ENCODE results near the gene NLRP9. TPM values are rescaled to one million over a fixed set of nuclear protein-coding genes. Genes with fewer than 3 reads are reported as not detected.

NLRP9 gene
- polyA plus RNA-seq, 2 donors = not detected

GRCh38 chr19:55675661-55676354, 62.4 kb downstream of the NLRP9 start:
- H3K4me1 ChIP-seq (ENCODE audit: control insufficient read depth in 2 of 2, insufficient read depth in 2 of 2, low read length in 1 of 2) = peaks cover 4 to 18% of the 10 kb centered on the region in 2 donors
- H3K27ac ChIP-seq (ENCODE audit: low read depth in 2 of 2, low read length in 1 of 2) = peak overlapping the region; percentile 91 to 97
- H3K36me3 ChIP-seq (ENCODE audit: control insufficient read depth in 2 of 2, insufficient read depth in 2 of 2, low read length in 1 of 2) = peaks cover 0 to 29% of the 10 kb centered on the region in 2 donors
- 8 to 14% methylated on average over 16 of the region's 16 CpGs for WGBS, 2 donors
- no peaks in the 10 kb centered on the region for H3K9me3 ChIP-seq (ENCODE audit: control insufficient read depth in 2 of 2, insufficient read depth in 1 of 2, low read depth in 1 of 2, low read length in 1 of 2)
- peak overlapping the region; percentile 97 to 98 for H3K4me3 ChIP-seq (ENCODE audit: low read depth in 1 of 2, low read length in 2 of 2)
- H3K27me3 ChIP-seq (ENCODE audit: control insufficient read depth in 1 of 2, insufficient read depth in 2 of 2, low read length in 2 of 2) = no peaks in the 10 kb centered on the region

- peaks cover 0 to 30% of the 10 kb centered on the region in 2 donors for H3K36me3 ChIP-seq (ENCODE audit: control insufficient read depth in 2 of 2, insufficient read depth in 2 of 2, low read length in 1 of 2)
- 1% methylated on average over 44 to 101 of the region's 101 CpGs for WGBS, 2 donors
- peak within 1 kb of the TSS; percentile 97 to 98 for H3K4me3 ChIP-seq (ENCODE audit: low read depth in 1 of 2, low read length in 2 of 2)
- no peaks in the 10 kb centered on the region for H3K27me3 ChIP-seq (ENCODE audit: control insufficient read depth in 1 of 2, insufficient read depth in 2 of 2, low read length in 2 of 2)
- H3K9me3 ChIP-seq (ENCODE audit: control insufficient read depth in 2 of 2, insufficient read depth in 1 of 2, low read depth in 1 of 2, low read length in 1 of 2) = peaks cover 0 to 3% of the 10 kb centered on the region in 2 donors
- H3K27ac ChIP-seq (ENCODE audit: low read depth in 2 of 2, low read length in 1 of 2) = peak within 1 kb of the TSS; percentile 91 to 97
- H3K4me1 ChIP-seq (ENCODE audit: control insufficient read depth in 2 of 2, insufficient read depth in 2 of 2, low read length in 1 of 2) = peaks cover 4 to 20% of the 10 kb centered on the region in 2 donors
Observed at GRCh38 chr19:55674841-55675660, 63.2 kb downstream of the NLRP9 start, which contains the start of gene EPN1. TSS of gene EPN1 (plus strand) at chr19:55675226. CDS start at chr19:55678628, 3,402 bp downstream.

DNA sequence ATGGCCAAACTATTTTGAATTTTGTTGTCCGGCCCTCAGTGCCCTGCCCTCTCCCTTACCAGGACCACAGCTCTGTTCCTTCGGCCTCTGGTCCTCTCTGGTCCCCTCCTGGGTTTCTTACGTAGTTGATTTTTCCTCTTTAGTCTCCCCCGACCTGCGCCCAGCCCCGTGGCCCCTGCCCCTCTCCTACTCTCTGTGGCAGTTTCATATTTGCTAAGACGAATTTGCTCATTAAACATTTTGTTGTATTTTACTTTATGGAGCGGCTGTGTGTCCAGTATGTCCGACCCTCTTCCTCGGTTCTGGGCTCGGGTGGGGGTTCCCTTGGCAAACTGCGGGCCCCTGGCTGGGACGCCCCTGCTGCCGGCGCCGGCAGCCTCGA, 63.8 kb downstream of the NLRP9 start:
- Histone ChIP-seq H3K36me3 (ENCODE audit: control insufficient read depth in 2 of 2, insufficient read depth in 2 of 2, low read length in 1 of 2) (peaks cover 4 to 35% of the 10 kb centered on the region in 2 donors), H3K27ac (ENCODE audit: low read depth in 2 of 2, low read length in 1 of 2) (peak overlapping the region; percentile 69 to 91), H3K27me3 (ENCODE audit: control insufficient read depth in 1 of 2, insufficient read depth in 2 of 2, low read length in 2 of 2) (no peaks in the 10 kb centered on the region), H3K4me3 (ENCODE audit: low read depth in 1 of 2, low read length in 2 of 2) (peak overlapping the region in 1 of 2 donors; percentile 97), H3K4me1 (ENCODE audit: control insufficient read depth in 2 of 2, insufficient read depth in 2 of 2, low read length in 1 of 2) (peaks cover 4 to 18% of the 10 kb centered on the region in 2 donors), H3K9me3 (ENCODE audit: control insufficient read depth in 2 of 2, insufficient read depth in 1 of 2, low read depth in 1 of 2, low read length in 1 of 2) (peaks cover 0 to 3% of the 10 kb centered on the region in 2 donors)
- 22 to 27% methylated on average over 16 to 17 of the region's 17 CpGs for WGBS, 2 donors

DNA sequence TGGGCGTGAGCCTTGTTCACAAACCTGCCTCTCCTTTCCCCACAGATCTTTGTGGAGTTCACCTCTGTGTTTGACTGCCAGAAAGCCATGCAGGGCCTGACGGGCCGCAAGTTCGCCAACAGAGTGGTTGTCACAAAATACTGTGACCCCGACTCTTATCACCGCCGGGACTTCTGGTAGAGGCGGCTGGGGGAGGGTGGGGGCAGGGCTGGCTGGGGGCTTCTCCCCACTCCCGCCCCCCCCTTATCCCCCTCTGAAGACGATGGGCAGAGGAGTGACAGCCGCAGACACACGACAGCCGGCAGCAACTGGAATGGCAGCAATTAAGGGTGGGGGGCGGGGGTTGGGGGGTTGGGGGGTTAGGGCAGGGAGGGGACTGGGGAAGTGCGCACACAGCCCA, 64.3 kb downstream of the NLRP9 start:
- Histone ChIP-seq H3K36me3 (ENCODE audit: control insufficient read depth in 2 of 2, insufficient read depth in 2 of 2, low read length in 1 of 2) (peaks cover 10 to 35% of the 10 kb centered on the region in 2 donors), H3K4me1 (ENCODE audit: control insufficient read depth in 2 of 2, insufficient read depth in 2 of 2, low read length in 1 of 2) (peaks cover 4 to 14% of the 10 kb centered on the region in 2 donors), H3K9me3 (ENCODE audit: control insufficient read depth in 2 of 2, insufficient read depth in 1 of 2, low read depth in 1 of 2, low read length in 1 of 2) (peaks cover 0 to 3% of the 10 kb centered on the region in 2 donors), H3K27ac (ENCODE audit: low read depth in 2 of 2, low read length in 1 of 2) (no peak overlapping the region), H3K27me3 (ENCODE audit: control insufficient read depth in 1 of 2, insufficient read depth in 2 of 2, low read length in 2 of 2) (no peaks in the 10 kb centered on the region), H3K4me3 (ENCODE audit: low read depth in 1 of 2, low read length in 2 of 2) (no peak overlapping the region)
- WGBS, 2 donors = 76 to 81% methylated on average over 9 to 15 of the region's 15 CpGs

DNA sequence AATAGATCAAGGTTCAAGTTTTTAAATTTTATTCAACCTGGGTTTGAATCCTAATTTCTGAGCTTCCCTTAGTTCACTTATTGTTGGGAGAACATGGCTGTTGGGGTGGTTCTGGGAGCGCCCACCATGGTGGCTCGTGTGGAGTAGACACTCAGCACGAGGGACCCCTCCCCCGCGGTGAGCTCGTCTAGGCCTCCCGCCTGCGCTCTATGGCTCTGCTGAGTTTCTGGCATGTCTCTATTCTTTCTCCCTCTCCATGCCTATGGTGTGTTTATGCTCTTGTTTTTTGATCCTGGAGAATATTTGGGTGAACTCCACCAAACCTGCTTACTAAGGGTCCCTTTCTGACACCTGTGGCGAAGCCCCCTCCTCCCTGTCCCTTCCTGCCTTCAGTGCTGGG, 64.7 kb downstream of the NLRP9 start:
- H3K4me1 ChIP-seq (ENCODE audit: control insufficient read depth in 2 of 2, insufficient read depth in 2 of 2, low read length in 1 of 2) = peaks cover 4 to 14% of the 10 kb centered on the region in 2 donors
- WGBS, 2 donors = 73 to 74% methylated on average over 9 of the region's 9 CpGs
- no peak overlapping the region for H3K4me3 ChIP-seq (ENCODE audit: low read depth in 1 of 2, low read length in 2 of 2)
- peaks cover 14 to 35% of the 10 kb centered on the region in 2 donors for H3K36me3 ChIP-seq (ENCODE audit: control insufficient read depth in 2 of 2, insufficient read depth in 2 of 2, low read length in 1 of 2)
- peaks cover 0 to 3% of the 10 kb centered on the region in 2 donors for H3K9me3 ChIP-seq (ENCODE audit: control insufficient read depth in 2 of 2, insufficient read depth in 1 of 2, low read depth in 1 of 2, low read length in 1 of 2)
- no peaks in the 10 kb centered on the region for H3K27me3 ChIP-seq (ENCODE audit: control insufficient read depth in 1 of 2, insufficient read depth in 2 of 2, low read length in 2 of 2)
- H3K27ac ChIP-seq (ENCODE audit: low read depth in 2 of 2, low read length in 1 of 2) = no peak overlapping the region

DNA sequence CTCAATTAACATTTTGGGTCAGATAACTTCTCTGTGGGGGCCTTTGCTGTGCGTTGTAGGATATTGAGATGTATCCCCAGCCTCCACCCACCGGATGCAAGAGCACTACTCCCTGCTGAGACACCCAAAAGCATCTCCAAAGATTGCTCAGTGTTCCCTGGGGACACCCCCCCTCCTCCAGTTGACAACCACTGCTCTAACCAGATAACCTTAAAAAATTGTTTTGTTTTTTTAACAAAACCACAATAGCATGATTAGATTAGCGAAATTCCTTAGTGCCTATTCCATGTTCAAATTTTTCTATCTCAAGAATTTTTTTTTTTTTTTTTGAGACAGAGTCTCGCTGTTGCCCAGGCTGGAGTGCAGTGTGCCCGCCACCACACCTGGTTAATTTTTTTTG, 65.8 kb downstream of the NLRP9 start:
- peaks cover 14 to 37% of the 10 kb centered on the region in 2 donors for H3K36me3 ChIP-seq (ENCODE audit: control insufficient read depth in 2 of 2, insufficient read depth in 2 of 2, low read length in 1 of 2)
- no peak overlapping the region for H3K27ac ChIP-seq (ENCODE audit: low read depth in 2 of 2, low read length in 1 of 2)
- WGBS, 2 donors = 80 to 88% methylated on average over 5 of the region's 5 CpGs
- peaks cover 4 to 9% of the 10 kb centered on the region in 2 donors for H3K4me1 ChIP-seq (ENCODE audit: control insufficient read depth in 2 of 2, insufficient read depth in 2 of 2, low read length in 1 of 2)
- no peak overlapping the region for H3K4me3 ChIP-seq (ENCODE audit: low read depth in 1 of 2, low read length in 2 of 2)
- H3K9me3 ChIP-seq (ENCODE audit: control insufficient read depth in 2 of 2, insufficient read depth in 1 of 2, low read depth in 1 of 2, low read length in 1 of 2) = peaks cover 0 to 3% of the 10 kb centered on the region in 2 donors
- H3K27me3 ChIP-seq (ENCODE audit: control insufficient read depth in 1 of 2, insufficient read depth in 2 of 2, low read length in 2 of 2) = no peaks in the 10 kb centered on the region

DNA sequence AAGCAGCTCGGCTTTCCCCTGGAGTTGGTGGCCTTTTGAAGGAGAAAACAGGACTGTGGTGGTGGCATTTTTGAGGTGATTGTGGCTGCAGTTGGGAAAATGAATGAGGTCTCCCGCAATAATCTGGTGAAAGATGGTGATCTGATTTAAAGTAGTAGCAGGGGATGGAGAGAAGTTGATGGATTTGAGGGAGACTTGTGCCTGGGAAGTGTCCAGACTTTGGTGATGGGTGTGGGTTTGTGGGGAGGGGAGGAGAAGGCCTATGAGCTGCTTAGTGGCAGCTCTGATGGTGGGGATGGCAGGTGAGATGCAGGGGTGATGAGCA, 67.2 kb downstream of the NLRP9 start:
- Histone ChIP-seq H3K4me1 (ENCODE audit: control insufficient read depth in 2 of 2, insufficient read depth in 2 of 2, low read length in 1 of 2) (peaks cover 0 to 11% of the 10 kb centered on the region in 2 donors), H3K27ac (ENCODE audit: low read depth in 2 of 2, low read length in 1 of 2) (no peak overlapping the region), H3K4me3 (ENCODE audit: low read depth in 1 of 2, low read length in 2 of 2) (no peak overlapping the region), H3K27me3 (ENCODE audit: control insufficient read depth in 1 of 2, insufficient read depth in 2 of 2, low read length in 2 of 2) (no peaks in the 10 kb centered on the region), H3K9me3 (ENCODE audit: control insufficient read depth in 2 of 2, insufficient read depth in 1 of 2, low read depth in 1 of 2, low read length in 1 of 2) (peaks cover 0 to 3% of the 10 kb centered on the region in 2 donors), H3K36me3 (ENCODE audit: control insufficient read depth in 2 of 2, insufficient read depth in 2 of 2, low read length in 1 of 2) (peaks cover 14 to 51% of the 10 kb centered on the region in 2 donors)
- whole genome bisulfite sequencing, 2 donors = 65 to 67% methylated on average over 2 of the region's 2 CpGs

DNA sequence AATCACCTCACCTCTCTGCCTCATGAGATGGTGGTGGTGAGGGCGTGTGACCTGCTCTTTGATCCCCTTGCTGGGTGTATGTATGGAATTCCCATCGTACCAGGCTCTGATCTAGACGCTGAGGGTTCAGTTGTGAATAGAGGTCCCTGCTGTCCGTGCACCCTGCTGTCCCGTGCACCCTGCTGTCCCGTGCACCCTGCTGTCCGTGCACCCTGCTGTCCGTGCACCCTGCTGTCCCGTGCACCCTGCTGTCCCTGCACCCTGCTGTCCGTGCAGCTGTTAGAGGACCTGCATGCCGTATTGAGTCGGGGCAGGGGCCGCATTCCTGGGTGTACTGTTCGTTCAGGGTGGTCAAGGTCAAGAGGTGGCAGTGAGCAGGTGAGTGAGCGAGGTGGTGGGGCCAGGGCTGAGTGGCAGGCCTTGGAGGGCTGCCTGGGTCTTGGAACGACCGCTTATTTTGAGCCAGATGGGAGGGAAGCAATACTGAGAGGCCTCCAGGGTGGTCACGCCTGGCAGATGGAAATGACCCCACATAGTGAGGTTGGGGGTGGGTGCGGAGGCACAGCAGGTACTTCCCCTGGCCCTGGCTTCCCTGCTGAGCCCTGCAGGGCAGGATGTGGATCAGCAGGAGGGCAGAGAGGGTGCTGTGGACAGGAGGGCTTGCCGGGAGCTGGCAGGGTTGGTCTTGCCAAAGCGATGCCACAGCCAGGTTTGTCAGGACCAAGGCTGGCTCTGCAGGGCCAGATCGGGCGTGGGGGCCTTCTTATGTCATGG, 67.7 kb downstream of the NLRP9 start:
- Histone ChIP-seq H3K4me3 (ENCODE audit: low read depth in 1 of 2, low read length in 2 of 2) (no peak overlapping the region), H3K27me3 (ENCODE audit: control insufficient read depth in 1 of 2, insufficient read depth in 2 of 2, low read length in 2 of 2) (no peaks in the 10 kb centered on the region), H3K4me1 (ENCODE audit: control insufficient read depth in 2 of 2, insufficient read depth in 2 of 2, low read length in 1 of 2) (peaks cover 0 to 11% of the 10 kb centered on the region in 2 donors), H3K36me3 (ENCODE audit: control insufficient read depth in 2 of 2, insufficient read depth in 2 of 2, low read length in 1 of 2) (peaks cover 14 to 55% of the 10 kb centered on the region in 2 donors), H3K9me3 (ENCODE audit: control insufficient read depth in 2 of 2, insufficient read depth in 1 of 2, low read depth in 1 of 2, low read length in 1 of 2) (peaks cover 0 to 3% of the 10 kb centered on the region in 2 donors), H3K27ac (ENCODE audit: low read depth in 2 of 2, low read length in 1 of 2) (no peak overlapping the region)
- WGBS, 2 donors = 76 to 78% methylated on average over 23 of the region's 23 CpGs

Data from esophagus (tissue), 2 donors.